NAMALWA (cell line): ENCODE results near the gene LRRC42.
"Not testable (repeated sequence)": the region's sequence is repeated elsewhere in the genome, so short reads cannot be mapped to it uniquely, and the experiment has no call there.

Source experiments
- DNase-seq: peaks from one replicate; pipeline ENCODE4 v3.0.0-alpha.2; 2015; ENCODE audit warnings: low spot score

The LRRC42 gene

GRCh38 chr1:53967409-53968124 is 21.4 kb downstream of the LRRC42 start:
- no peak for DNase-seq

GRCh38 chr1:53968125-53968513 is 22.0 kb downstream of the LRRC42 start:
- DNase-seq = no peak

GRCh38 chr1:53969323-53969722 is 23.2 kb downstream of the LRRC42 start:
- DNase-seq = not testable (repeated sequence)

- no peak for DNase-seq
Measured at GRCh38 chr1:53971718-53972117, 25.6 kb downstream of the LRRC42 start.

- DNase-seq = no peak
Measured at GRCh38 chr1:53975861-53976260, 29.7 kb downstream of the LRRC42 start.

GRCh38 chr1:53979712-53980450 is 33.7 kb downstream of the LRRC42 start:
- DNase-seq = no peak

- DNase-seq = no peak
Measured at GRCh38 chr1:53981220-53981619, 35.1 kb downstream of the LRRC42 start.

GRCh38 chr1:53982034-53982762 is 36.0 kb downstream of the LRRC42 start:
- DNase-seq = no peak

- no peak for DNase-seq
Measured at GRCh38 chr1:53982763-53983104, 36.6 kb downstream of the LRRC42 start.

GRCh38 chr1:53984726-53985125 is 38.6 kb downstream of the LRRC42 start:
- no peak for DNase-seq

- no peak for DNase-seq
Measured at GRCh38 chr1:53986458-53986857, 40.3 kb downstream of the LRRC42 start.

GRCh38 chr1:53987880-53988279 is 41.7 kb downstream of the LRRC42 start:
- no peak for DNase-seq

GRCh38 chr1:53992085-53992874 is 46.1 kb downstream of the LRRC42 start:
- no peak for DNase-seq

- DNase-seq = not testable (repeated sequence)
Measured at GRCh38 chr1:53994516-53994915, 48.4 kb downstream of the LRRC42 start.

GRCh38 chr1:53995683-53996082 is 49.5 kb downstream of the LRRC42 start:
- no peak for DNase-seq

GRCh38 chr1:53998223-53998622 is 52.1 kb downstream of the LRRC42 start:
- DNase-seq = no peak

- DNase-seq = no peak
Measured at GRCh38 chr1:53999920-54000319, 53.8 kb downstream of the LRRC42 start.

- no peak for DNase-seq
Measured at GRCh38 chr1:54001591-54001990, 55.4 kb downstream of the LRRC42 start.

- DNase-seq = no peak
Measured at GRCh38 chr1:54002544-54003248, 56.5 kb downstream of the LRRC42 start.

GRCh38 chr1:54003249-54003646 is 57.1 kb downstream of the LRRC42 start:
- no peak for DNase-seq

- DNase-seq = not testable (repeated sequence)
Measured at GRCh38 chr1:54003750-54004480, 57.8 kb downstream of the LRRC42 start.
